Lower leg skin (tissue), 3 donors: ENCODE data around the gene FGD6.

ENCODE experiments used
- CTCF ChIP-seq, 3 donors: fragments of 450-650 bp; IDR thresholded peaks; one replicate each; pipeline ENCODE4 v1.5.1; 2016; ENCODE audit warnings: antibody characterized with exemption in 3 of 3, mild to moderate bottlenecking in 3 of 3, moderate library complexity in 2 of 3
- POLR2A ChIP-seq, 2 donors: fragments of 450-650 bp; IDR thresholded peaks; one replicate each; pipeline ENCODE4 v1.6.1; 2016 to 2017; ENCODE audit warnings: antibody characterized with exemption in 2 of 2, mild to moderate bottlenecking in 1 of 2, moderate library complexity in 1 of 2

GRCh38 chr12:95037906-95038305, 179.4 kb downstream of the FGD6 start:
- TF ChIP-seq CTCF (IDR thresholded peaks at IDR 0.05) (no peak), POLR2A (IDR thresholded peaks at IDR 0.05) (no peak)
